GM19035 (cell line): ENCODE measurements around the gene GAGE13.
"Not testable (repeated sequence)": the region's sequence is repeated elsewhere in the genome, so short reads cannot be mapped to it uniquely, and the experiment has no call there.

Experiments
- ATAC-seq: cut with Tn5 transposase; IDR thresholded peaks from one replicate; pipeline ENCODE4 v1.9.1; 2021; ENCODE audit not compliant: unreplicated experiment

Gene GAGE13, protein sequence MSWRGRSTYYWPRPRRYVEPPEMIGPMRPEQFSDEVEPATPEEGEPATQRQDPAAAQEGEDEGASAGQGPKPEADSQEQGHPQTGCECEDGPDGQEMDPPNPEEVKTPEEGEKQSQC

DNA sequence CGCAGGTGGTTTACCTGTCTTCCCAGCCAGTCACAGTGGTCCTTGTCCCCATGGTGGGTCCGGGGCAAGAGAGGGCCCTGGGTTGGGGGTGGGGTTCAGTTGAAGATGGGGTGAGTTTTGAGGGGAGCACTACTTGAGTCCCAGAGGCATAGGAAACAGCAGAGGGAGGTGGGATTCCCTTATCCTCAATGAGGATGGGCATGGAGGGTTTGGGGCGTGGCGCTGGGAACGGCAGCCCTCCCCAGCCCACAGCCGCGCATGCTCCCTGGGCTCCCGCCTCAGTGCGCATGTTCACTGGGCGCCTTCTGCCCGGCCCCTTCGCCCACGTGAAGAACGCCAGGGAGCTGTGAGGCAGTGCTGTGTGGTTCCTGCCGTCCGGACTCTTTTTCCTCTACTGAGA is at the start of gene GAGE13:
Gene GAGE13, plus strand, starts transcription at position 301 of the 400 bp plus-strand sequence. CDS start 1,156 bp downstream, outside the sequence.
- ATAC-seq = not testable (repeated sequence)

GRCh38 chrX:49282647-49283011 is 48.8 kb upstream of the GAGE13 start:
- ATAC-seq = no peak

DNA sequence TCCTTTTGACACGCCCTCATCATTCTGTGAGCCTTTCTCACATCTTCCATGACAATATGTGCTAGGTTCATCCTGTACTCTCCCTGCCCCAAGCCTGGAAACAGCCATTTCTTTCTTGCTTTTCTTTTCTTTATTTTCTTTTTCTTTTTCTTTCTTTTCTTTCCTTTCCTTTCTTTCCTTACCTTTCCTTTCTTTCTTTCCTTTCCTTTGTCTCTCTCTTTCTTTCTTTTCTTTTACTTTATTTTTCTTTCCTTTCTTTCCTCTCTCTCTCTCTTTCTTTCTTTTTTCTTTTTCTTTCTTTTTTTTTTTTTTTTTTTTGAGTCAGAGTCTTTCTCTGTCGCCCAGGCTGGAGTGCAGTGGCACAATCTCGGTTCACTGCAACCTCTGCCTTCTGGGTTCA is 47.2 kb upstream of the GAGE13 start:
- no peak for ATAC-seq

GRCh38 chrX:49286136-49286535 is 45.2 kb upstream of the GAGE13 start:
- no peak for ATAC-seq

DNA sequence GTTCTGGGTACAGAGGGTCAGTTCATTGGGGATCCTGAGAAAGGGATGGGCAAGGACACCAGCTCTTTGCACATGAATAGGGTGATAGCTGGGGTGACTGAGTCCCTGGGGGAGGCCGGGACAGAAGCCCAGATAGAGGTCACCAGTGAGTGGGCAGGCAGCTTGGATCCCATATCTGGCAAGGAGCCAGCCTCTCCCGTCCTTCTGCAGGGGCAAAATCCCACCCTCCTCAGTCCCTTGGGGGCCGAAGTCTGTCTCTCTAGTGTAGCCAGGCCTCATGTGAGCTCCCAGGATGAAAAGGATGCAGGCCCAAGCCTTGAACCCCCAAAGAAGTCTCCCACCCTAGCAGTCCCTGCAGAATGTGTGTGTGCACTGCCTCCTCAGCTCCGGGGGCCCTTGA is 44.8 kb upstream of the GAGE13 start:
- no peak for ATAC-seq

DNA sequence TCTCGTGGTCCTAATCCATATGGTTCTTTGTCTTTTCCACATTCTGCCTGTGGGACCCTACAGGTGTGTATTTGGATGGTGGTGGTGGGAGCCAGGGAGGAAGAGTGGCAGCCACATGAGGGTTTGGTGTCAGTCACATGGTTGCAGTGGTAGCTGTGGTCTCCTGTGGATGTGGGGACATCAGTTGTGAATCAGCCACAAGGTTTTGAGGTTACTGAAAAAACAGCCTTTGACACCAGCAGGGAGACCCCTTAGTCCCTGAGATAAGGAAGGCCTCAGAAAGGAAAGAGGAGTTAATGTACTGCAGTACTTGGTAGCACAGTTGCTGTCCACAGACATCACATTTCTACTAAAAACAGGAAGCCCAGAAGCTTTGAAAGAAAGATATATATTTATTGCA is 43.7 kb upstream of the GAGE13 start:
- no peak for ATAC-seq

GRCh38 chrX:49290215-49290614 is 41.2 kb upstream of the GAGE13 start:
- no peak for ATAC-seq

DNA sequence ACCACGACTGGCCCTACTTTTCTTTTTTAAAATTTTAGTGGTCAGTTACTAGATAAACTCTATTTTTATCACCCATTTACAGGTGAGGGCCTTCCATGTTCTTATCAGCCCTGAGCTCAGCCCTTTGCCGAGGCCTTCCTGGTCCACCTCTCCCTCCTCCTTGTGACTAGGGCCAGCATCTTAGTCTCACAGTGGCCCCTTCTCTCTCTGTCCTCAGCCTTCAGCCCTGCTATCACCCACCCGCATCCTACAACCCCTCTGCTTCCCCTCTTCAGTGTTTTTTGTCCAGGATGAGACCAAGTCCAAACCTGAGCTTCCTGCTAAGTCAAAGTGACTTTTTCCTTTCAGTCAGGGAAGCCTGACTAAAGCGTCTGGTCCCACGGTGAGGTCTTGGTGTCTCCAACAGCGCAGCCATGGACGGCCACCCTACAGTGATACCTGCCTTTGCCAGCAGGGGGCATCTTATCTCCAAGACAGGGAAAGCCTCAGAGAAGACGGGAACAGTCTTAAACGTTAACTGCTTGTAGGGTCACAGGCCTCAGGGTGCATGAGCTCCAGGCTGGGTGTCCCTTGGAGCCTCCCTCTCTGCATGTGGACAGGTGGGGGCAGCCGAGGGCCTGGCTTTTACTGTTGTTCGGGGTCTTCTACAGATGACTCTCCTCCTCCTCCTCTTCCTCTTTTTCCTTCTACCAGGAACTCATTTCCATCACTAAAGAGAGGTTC is 39.6 kb upstream of the GAGE13 start:
- peak; percentile 58 for ATAC-seq

DNA sequence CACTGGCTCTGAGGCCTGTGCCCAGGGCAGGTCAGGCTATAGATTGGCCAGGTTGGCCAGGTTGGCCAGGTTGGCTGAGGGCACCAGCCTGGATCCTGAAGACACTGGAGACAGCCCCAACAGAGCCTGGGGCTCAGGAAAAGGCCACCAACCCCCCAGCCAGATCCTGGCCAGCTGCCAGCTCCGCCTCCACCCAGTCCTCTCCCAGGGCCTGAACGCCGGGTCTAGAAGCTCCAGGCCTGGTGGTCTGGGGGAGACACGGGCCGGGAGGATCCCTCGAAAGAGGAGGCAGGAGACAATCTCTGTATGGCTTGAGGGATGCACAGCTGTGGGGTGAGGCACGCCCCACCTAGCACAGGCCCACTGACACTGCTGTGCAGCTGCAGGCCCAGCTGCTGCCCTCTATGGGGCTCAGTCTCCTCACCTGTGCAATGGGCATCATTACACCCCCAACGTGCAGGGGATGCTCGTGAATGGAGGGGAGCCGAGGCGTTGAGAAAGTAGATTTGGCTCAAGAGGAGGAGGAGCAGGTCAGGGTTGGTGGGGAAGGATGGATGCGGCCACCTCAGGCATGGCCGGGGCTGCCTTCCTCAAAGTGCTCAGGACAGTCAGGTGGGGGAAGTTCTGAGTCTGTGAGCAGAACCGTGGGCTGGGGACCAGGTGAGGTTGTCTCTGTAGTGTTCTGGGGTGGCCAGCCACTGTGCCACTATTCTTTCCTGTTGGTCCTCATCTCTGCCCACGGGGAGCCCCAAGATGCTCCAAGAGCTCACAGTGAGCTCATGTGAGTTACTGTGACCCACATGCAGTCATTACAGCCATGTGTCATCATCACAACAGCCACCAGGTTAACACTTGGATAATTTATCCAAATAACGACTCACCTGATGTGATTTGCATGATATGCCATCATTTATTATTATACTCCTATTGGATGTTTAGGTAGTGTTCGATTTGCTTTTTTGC is 38.7 kb upstream of the GAGE13 start:
- no peak for ATAC-seq

- not testable (repeated sequence) for ATAC-seq
Measured at GRCh38 chrX:49299293-49299692, 32.1 kb upstream of the GAGE13 start.

- no peak for ATAC-seq
Measured at GRCh38 chrX:49300703-49301102, 30.7 kb upstream of the GAGE13 start.

GRCh38 chrX:49303346-49303745 is 28.0 kb upstream of the GAGE13 start, which contains the start of gene GAGE10:
TSS of gene GAGE10 (plus strand) at chrX:49303646. CDS start at chrX:49304860, 1,214 bp downstream.
- ATAC-seq = no peak

GRCh38 chrX:49307775-49308174 is 23.6 kb upstream of the GAGE13 start:
- not testable (repeated sequence) for ATAC-seq

- no peak for ATAC-seq
Measured at GRCh38 chrX:49308604-49309269, 22.6 kb upstream of the GAGE13 start.

DNA sequence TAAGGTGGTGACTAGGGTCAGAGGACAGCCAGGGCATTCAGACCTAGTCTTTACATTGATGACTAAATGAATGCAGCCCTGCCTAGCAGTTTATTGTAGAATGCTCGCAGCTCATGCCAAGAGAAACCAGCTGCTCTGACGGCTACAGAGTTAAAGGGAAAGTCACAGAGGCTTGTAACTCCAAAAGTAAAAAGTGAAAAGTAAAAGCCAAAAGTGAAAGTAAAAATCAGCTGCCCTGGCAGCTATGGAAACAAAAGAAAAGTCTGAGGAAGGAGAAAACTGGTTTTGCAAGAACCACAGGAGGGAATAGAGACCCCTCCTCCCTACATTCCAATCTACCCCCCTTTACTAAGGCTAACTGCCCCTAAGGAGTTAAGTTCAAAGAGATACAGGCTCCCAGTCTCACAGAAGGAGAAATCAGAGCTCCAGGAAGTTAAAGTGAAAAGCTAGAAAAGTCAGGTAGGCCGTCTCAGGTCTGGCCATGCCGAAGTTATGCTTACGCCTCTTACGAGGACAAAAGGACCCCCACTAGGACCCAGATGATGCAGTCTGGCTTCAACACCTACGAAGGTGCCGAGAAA is 21.9 kb upstream of the GAGE13 start:
- no peak for ATAC-seq

DNA sequence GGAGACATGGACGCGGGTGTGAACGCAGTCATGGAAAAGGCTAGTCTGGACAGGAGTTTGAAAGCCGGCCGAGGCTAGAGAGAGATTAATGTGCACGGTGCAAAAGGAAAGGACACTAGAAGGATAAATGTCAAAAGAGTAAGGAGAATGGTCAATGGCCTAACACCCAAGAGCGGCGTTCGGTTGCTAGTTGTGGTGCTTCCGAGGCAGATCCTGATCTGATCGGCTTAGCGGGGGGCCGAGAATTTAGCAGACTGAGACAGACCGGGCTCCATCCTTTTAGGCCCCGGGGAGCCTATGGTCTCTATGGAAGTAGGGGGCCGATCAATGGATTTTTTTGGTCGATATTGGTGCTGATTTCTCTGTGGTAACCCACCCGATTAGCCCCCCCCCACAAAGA is 21.0 kb upstream of the GAGE13 start:
- ATAC-seq = no peak

DNA sequence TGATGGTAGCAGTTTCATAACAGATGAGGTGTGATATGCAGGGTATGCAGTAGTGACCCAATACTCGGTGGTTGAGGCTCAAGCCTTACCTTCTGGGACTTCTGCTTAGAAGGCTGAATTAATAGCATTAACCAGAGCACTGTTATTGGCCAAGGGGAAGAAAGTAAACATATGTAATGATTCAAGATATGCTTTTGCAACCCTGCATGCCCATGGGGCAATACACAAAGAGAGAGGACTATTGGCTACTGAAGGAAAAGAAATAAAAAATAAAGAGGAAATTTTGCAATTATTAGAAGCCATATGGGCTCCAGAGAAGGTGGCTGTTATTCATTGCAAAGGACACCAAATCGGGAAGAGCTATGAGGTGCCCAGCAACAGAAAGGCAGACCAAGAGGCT is 19.2 kb upstream of the GAGE13 start:
- ATAC-seq = no peak

DNA sequence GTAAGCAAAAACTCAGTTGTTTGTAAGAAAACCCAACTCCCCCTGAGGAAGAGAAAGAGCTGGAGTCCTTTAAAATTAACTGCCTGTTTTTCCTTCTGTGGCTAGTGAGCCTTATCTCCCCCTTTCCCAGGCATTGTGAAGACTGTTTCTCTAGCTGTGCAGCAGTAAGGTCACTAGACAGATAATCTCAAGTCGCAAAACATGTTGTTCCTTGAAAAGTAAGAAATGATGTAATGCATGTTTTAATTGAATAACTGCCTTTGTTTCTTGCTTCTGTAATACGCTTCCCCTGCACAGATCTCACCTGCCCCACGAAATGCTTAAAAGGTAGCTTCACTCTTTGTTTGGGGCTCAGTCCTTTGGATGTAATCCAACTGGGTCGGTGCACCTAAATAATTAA is 15.3 kb upstream of the GAGE13 start:
- no peak for ATAC-seq

GRCh38 chrX:49321737-49322136 is 9.6 kb upstream of the GAGE13 start, which contains the start of gene GAGE12J:
TSS of gene GAGE12J (plus strand) at chrX:49322037. CDS start at chrX:49323194, 1,157 bp downstream.
- ATAC-seq = not testable (repeated sequence)

DNA sequence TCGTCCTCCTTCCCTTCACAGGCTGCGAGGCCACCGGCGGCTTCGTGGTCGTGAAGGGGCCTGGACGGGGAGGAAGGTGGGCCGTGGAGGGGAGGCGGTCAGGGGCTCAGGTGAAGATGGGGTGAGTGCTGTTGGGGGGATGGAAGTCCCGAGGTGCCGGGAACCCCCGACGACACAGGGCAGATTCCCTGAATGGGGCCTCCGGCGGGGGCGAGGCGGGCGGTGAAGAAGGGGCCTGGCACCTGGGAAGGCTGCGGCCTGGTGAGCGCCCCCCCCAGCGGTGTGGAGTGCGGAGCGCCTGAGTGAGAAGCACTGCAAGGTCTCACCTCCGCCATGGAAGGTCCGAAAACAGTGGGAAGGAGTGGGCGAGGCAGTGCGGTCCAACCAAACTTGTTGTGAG is 9.1 kb upstream of the GAGE13 start:
- not testable (repeated sequence) for ATAC-seq

DNA sequence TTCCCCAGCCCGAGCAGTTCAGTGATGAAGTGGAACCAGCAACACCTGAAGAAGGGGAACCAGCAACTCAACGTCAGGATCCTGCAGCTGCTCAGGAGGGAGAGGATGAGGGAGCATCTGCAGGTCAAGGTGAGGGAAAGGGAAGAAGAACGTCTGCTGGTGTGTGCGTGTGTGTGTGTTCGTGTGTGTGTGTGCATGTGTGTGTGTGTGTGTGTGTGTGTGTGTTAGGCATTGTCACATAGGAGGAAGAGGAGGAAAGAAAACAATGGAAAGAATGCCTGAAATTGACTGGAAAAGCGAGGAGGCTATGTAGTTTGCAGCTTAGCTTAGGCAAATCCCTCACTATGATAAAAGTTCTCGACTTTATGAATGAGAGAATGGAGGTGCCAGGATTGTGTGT is 7.6 kb upstream of the GAGE13 start:
- ATAC-seq = not testable (repeated sequence)
